Lung microvascular endothelial cell (primary cell): ENCODE data around the gene GSTT2. TPM values are rescaled to one million over a fixed set of nuclear protein-coding genes. Genes with fewer than 3 reads are reported as not detected.
"Not testable (repeated sequence)": the region's sequence is repeated elsewhere in the genome, so short reads cannot be mapped to it uniquely, and the experiment has no call there.

Experiments used
- DNase-seq, 2 donors: peaks; one replicate each; pipeline versions ENCODE4 v3.0.0 to v3.0.0-alpha.2; 2010; ENCODE audit warnings: low read depth in 2 of 2
- total RNA-seq: library from RNA; depleted of rRNA; stranded (reverse); fragments of >200 nt; gene quantifications from 2 replicates; pipeline ENCODE4 v1.2.1, GENCODE V29; 2014

The GSTT2 gene
- total RNA-seq, 1 donor from 2014 or later, result 0.20 TPM

DNA sequence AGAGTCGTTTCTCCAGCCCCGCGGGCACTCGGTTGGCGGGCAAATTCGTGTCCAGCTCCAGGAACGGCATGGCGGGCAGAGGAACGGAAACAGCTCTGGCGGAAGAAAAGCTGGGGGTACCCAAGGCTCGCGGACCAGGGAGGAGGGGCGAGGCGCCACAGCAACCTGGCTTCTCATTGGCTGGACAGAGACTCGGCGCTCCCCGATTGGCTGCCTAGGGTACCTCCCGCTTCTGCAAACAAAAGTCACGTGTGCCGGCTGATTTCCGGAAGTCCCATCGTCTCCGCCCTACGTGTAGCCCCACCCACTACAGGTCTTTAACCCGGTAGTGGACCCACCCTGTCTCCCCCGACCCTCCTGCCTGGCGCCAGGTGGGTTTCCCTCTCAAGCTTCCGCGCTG, 5.6 kb upstream of the GSTT2 start, which contains the start of gene DDT:
Gene DDT (minus strand): TSS at position 97 of the 400 bp plus-strand sequence. CDS start 27 bp downstream, at position 70.
- not testable (repeated sequence) for DNase-seq

DNA sequence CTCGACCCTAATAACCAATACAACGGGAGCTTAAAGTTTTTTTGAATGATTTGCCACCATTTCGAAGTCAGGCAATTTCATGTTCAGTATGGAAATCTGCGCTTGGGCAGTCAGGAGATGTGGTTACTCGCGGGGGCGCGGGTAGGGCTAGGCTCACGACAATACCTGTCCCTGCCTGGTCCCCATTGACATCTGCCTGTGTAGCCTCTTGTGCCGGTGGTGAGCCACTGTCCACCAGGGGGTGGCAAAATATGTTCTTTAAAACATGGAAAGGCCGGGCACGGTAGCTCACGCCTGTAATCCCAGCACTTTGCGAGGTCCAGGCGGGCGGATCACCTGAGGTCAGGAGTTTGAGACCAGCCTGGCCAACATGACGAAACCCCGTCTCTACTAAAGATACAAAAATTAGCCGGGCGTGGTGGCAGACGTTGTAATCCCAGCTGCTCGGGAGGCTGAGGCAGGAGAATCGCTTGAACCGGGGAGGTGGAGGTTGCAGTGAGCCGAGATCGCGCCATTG, 5.0 kb upstream of the GSTT2 start:
- DNase-seq, result not testable (repeated sequence)

DNA sequence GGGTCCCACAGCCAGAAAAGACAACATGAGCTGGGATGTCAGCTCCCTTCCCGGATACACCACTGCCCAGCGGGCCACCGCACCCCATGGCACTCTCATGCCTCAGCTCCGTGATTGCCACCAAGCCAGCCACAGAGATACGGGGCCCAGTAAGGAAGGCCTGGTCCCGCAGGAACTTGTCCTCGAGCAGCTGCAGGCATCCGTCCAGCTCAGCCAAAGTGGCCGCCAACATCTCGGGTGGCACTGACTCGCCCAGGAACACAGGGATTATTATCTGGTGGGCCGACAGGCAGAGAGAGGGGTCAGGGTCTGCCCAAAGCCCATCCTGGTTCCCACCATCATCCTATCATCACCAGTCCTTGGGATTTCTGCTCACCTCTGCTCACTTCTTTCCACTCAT, 2.6 kb upstream of the GSTT2 start:
- not testable (repeated sequence) for DNase-seq

DNA sequence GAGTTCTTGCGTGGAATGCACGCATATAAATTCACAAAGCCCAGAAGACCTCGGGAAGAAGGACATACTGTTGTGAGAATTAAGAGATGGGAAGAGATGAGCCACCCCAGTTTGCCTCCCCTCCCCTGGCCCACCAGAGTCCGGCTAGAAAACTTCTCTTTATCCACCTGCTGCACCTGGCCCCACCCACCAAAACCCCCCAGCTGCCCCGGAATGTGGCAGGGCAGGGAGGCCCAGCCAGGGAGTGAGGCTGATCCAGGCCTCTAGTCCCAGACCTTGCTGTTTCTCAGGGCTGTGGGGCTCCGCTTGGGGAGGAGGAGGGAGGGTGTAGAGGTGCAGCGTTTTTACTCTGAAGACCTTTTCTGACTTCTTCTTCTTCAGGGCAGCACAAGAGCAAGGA, 633 bp downstream of the GSTT2 start:
- DNase-seq, result not testable (repeated sequence)

DNA sequence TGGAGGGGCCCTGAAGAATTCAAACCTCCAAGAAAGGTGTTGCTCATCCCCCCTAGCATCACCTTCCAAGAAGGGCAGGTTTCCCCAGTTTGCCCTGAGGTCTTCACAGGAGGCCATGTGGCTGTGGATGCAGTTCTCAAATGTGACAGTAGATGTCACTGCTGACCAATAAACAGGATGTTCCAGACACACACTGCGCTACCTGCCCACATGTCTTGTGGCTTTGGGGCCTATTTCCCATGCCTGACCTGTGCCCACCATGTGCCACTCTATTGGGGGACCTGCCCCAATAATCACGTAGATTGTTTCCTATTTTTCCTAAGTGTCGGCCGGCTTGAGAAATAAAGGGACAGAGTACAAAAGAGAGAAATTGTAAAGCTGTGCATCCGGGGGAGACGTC, 4.5 kb downstream of the GSTT2 start:
- no peak for DNase-seq

DNA sequence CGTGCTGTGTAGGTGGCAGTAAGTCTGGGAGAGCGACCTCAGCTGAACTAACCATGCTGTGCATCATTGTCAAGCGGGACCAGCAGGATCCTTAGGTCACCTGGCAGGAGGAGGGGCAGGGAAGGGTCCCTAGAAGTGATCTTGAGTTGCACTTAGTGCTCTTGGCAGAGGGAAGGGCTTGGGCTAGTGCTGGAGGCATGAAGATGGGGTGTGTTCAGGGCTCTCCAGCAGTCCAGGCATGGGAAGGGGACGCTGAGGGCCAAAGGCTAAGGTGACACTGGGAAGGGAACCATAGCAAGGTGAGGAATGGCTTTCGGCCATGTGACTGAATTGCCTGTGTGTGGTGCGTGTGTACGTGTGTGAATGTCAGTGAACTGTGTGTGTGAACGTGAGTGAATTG, 6.2 kb downstream of the GSTT2 start:
- DNase-seq, result not testable (repeated sequence)

DNA sequence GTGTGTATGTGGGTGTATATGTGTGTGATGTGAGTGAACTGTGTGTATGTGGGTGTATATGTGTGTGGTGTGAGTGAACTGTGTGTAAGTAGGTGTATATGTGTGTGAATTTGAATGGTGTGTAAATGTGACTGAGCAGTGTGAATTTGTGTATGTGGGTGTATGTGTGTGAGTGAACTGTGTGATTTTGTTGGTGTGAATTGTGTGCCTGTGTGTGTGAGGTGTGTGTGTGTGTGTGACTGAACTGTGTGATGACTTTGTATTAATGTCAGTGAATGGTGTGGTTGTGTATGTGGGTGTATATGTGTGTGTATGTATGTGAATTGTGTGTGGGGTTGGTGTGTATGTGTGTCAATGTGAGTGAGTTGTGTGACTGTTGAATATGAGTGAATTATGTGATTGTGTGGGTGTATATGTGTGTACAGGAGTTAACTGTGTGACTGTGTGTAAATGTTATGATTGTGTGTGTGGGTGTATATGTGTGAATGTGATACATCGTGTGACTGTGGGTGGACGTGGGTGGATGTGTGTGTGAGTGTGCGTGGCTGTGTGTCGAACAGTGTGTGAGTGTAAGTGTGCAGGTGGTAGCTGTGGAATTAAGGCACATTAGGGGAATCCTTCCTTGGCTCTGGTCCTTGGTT, 6.7 kb downstream of the GSTT2 start:
- DNase-seq, result not testable (repeated sequence)

DNA sequence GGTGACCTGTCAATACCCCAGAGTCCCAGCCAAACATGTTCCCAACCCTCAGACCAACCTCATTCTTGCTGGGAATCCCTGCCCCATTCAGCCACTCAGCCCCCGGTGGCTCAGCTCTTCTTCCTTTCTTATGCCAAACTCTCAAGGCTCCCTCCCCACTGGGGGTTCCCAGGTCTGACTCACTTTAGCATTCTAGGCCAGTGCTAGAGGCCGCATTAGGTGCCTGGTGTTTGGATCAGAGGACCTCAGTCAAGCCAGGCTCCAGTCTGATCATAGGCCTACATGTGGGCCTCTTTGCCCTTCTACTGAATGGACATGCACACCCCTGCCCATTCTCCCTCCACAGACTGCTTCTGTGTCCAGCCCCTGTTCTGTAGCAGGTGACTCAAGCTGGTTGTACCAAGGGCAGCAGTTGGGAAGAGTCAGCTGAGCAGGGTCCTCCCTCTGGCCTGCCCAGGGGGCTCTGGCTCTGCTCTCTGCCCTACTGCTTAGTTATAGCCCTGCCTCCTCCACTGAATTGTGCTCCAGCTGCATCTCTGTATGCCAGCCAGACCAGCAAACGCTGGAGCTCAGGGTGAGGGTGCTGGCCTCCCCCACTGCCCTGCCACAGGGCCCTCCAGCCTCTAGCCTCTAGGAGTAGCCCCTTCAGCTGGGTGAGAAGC, 9.8 kb downstream of the GSTT2 start:
- DNase-seq, result peak in 1 of 2 donors; percentile 49

DNA sequence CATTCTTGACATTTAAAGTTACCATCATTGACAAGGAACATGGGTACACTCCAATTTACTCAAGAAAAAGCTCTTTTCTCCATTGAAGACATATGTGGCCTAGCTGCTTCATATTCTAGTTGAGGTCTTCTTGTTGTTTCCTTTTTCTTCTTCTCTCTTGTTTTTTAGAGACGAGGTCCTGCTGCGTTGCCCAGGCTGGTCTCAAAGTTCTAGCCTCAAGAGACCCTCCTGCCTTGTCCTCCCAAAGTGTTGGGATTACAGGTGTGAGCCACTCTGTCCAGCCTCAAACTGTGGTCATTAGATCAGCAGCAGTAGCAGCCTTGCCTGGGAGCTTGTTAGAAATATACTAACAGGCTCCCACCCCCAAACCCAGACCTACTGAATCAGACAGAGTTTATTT, 13.1 kb downstream of the GSTT2 start:
- not testable (repeated sequence) for DNase-seq

DNA sequence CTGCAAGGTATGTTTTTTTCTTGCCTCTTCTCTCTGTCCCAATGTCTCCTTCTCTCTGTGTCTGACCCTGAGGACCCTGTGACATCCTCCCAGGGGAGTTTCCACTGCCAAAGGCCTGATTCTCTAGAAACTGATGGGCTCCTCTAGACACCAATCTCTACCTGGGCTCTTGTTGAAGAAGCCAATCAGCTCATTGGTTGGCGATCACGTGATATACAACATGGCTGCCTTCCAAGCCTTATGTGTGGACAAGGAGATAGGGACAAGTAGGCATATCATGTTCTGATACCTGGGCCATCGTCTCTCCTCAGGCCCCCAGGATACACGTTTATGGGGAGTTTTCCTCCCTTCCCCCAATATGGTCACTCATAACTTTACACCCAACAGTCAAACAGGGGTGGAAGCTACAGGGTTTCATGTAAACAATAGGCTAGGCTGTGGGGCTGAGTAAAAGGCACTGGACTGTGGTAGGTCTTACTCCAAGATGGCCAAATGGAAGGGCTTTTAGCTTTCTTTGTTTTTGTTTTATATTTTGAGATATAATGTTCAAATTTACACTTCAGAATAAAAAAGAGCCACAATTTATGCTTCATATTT, 13.7 kb downstream of the GSTT2 start:
- DNase-seq, result not testable (repeated sequence)

DNA sequence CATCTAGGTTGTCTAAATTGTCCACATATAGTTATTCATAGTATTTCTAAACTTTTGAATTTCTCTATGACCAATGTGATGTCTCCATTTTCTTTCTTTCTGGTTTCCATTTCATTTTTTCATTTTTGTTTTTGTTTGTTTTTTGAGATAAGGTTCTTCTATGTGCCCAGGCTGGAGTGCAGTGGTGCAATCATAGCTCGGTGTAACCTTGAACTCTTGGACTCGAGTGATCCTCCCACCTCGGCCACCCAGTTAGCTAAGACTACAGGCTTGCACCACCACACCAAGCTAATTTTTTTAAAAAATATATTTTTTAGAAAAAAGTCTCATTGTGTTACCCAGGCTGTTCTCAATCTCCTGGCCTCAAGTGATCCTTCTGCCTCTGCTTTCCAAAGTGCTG, 17.2 kb downstream of the GSTT2 start:
- DNase-seq, result no peak

DNA sequence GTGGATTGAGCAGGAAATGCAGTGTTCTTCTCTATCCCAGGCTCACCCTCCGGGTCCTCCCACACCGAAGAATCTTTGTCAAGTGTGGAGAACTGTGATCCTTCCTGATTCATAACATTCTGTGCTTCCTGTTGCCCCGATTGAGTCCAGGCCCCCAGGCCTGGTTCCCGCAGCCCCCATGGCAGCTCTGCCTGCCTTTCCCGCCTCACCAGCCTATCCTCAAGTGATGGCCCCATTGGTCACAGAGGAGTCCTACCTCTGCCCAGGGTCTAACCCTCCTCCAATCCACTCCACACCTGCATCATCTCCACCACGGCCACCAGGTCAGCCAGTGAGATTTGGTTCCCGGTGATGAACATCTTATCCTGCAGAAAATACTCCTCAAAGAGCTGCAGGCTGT, 19.8 kb downstream of the GSTT2 start:
- DNase-seq, result peak in 1 of 2 donors; percentile 6

DNA sequence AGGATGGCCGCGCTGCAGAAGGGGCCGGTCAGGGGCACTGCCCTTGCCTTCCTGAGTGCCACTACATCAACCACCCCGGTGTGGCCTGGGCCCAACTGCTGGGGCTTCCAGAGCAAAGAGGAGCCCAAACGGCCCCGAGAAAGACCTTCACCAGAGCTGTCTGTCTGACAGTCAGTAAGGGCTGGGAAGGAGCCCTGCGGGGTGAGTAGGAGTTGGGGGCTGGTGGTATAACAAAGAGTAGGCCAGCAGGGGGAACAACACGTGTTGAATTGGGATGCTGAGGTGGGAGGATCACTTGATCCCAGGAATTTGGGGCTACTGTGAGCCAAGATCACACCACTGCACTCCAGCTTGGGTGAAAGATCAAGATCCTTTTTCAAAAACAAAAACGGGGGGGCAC, 21.4 kb downstream of the GSTT2 start:
- peak in 1 of 2 donors; percentile 3 for DNase-seq

DNA sequence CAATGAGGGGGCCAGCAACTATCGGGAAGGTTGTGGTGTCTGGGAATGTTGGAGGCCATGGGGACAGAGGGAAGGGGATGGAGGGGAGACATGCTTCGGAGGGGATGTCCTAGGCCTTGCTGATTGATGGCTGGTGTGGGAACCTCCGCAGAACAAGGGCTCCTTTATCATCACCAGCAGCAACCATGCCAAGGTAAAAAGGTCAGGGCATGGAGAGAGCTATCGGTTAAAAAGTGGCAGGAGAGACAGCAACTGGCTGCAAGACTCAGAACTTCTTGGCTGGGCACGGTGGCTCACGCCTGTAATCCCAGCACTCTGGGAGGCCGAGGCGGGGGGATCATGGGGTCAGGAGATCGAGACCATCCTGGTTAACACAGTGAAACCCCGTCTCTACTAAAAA, 22.3 kb downstream of the GSTT2 start:
- DNase-seq, result no peak

DNA sequence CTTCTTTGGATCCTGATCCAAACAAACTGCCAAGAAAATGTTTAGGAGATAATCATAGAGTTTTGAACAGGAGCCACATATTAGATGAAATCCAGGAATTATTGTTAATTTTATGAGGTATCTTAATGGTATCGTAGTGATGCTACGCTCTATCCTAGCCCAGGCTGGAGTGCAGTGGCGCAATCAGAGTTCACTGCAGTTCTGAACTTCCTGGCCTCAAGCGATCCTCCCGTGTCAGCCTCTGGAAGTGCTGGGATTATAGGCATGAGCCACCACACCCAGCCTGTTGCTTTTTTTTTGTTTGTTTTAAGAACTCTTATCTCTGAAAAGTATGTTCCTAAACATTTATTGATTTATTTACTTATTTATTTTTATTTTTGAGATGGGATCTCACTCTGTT, 22.9 kb downstream of the GSTT2 start:
- DNase-seq, result no peak

DNA sequence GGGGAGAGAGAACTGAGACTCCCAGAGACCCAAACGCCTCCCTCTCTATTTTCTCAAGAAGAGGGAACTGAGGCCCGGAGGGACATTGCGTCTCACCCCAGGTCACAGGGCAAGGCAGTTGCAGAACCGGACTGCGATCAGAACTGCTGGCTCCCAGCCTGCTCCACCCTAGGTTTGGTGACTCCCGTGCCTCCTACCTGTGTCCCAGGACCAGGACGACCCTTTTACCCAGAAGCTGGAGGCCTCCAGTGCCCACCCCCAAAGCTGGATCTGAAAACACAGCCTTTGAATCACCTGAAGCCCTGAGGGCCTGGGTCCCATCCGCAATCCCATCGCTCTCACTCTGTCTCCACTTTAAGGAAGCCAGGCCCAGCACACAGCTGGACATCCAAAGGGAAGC, 24.0 kb downstream of the GSTT2 start:
- no peak for DNase-seq

DNA sequence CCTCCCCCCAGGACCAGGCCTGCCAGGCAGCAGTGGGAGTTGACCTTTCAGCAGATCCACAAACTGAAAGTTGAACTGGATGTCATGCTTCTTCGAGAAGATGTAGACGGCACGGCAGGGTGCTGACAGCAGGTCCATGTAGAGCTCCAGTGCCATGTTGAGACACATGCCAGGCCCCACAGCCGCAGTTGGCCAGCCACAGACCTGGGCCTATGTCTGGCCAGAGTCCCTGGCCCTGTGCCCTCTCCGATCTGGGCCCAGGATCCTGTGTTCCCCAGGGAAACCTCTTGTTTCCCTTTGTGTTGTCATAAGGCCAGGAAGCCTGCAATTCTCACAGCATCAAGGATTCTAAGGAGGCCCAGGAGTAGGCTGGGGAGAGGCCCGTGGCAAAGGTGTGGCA, 25.3 kb downstream of the GSTT2 start, which contains the start of gene GSTT4:
Gene GSTT4 (minus strand): TSS at position 253 of the 400 bp plus-strand sequence. CDS start 97 bp downstream, at position 156.
- no peak for DNase-seq

DNA sequence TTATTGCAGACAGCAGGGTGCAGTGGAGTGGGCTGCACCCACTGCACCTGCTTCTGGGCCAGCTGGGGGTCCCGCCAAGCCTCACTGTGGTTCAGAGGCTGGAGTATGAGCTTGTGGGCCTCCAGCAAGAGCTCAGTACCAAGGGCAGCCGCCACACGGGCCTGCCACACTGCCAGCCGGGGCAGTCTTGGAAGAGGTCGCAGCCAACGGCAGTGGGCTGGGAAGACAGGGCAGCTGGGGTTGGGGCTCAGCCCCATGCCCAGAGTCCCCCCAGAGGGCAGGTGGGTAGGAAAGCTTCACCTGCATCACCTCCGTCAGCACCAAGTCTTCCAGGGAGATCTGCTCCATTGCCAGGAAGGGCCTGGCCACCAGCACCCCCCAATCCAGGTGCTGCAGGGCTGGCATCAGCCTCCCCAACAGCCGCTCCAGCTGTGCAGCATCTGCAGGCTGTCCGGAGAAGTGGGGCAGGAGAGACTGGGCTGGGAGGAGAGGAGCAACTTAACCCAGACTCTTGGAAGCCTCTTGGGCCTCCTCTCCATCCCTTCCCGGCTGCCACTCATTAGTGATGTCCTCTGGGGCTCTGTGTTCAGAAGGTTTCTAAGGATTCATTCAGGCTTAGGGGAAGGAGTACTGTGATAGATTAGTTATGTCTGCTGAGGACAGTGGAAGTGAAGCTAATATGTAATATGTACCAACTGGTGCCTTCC, 26.4 kb downstream of the GSTT2 start:
- no peak for DNase-seq

DNA sequence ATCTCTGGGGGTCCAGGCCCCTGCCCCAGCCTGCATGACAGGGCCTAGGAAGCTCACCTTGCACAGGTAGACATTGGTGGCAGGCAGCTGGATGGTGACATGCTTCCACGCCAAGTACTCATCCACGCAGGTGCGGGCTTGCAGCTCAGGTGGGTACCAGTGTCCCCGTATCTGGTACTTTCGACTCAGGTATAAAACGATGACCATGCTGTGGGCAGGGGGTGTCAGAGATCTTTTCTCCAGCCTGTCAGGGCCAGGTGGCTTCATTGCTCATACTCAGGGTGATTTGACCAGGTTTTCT, 26.9 kb downstream of the GSTT2 start:
- no peak for DNase-seq

DNA sequence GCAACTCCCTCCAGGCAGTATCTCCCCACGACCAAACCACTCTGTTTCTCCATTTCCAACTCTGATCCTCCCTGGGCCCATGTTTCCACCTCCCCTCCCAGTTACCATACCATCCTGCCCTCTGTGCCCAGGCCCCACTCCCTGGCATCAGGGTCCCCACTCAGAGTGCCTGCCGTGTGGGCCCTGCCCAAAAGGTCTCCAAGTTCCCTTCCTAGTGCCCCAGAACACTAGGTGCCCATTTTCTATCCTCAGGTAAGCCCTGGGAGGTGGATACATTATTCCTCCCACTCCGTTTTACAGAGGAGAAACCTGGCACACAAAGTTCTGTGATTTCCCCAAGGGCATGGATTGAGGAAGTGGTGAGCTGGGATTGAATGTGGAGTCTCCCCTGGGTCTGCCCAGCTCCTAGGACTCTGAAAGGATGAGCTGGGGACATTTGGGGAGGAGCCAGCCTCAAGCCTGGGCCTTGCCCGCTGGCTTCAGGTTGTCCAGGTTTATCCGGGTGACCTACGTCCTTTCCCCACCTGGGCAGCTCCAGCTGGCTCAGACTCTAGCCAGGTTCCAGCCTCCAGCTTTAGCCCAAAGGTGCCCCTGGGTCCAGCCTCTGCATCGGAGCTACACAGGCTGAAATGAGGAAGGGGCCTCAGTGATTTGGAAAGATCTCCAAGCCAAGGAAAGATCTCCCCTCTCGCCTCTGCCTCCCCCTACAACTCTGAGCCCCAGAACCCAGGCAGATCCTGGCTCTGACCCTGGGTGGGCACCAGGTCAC, 27.5 kb downstream of the GSTT2 start:
- no peak for DNase-seq

DNA sequence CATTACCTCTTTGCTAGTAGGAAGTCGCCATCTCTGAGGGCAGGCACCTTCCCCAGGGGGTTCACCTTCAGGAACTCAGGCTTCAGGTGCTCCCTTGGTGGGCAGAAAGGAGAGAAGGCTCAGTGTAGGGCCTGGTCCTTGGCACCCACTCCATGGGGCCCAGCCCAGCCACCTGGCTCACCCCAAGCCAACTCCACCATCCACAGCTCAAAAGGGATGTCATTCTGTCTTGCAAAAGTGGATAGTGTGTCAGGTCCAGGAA, 28.0 kb downstream of the GSTT2 start:
- DNase-seq, result no peak
